GDM1 (cell line): ENCODE measurements around the gene STS.

Experiments used
- DNase-seq: peaks from one replicate; lab custom pipeline; 2025; lab: John Stamatoyannopoulos, UW

Gene STS

GRCh38 chrX:7147413-7147977 lies at the start of gene STS:
STS (plus strand) TSS chrX:7147712; CDS start chrX:7253200, 105,488 bp downstream.
- peak; percentile 67 for DNase-seq

GRCh38 chrX:7100022-7100421 lies 47.5 kb upstream of the STS start:
- DNase-seq = no peak

GRCh38 chrX:7102119-7102518 lies 45.4 kb upstream of the STS start:
- no peak for DNase-seq

GRCh38 chrX:7106649-7107048 lies 40.9 kb upstream of the STS start:
- DNase-seq = no peak

GRCh38 chrX:7108030-7108429 lies 39.5 kb upstream of the STS start:
- DNase-seq = no peak

- DNase-seq = peak; percentile 18
Measured at GRCh38 chrX:7109049-7109531, 38.4 kb upstream of the STS start.

GRCh38 chrX:7109838-7110793 lies 37.4 kb upstream of the STS start:
- DNase-seq = no peak

GRCh38 chrX:7110821-7111276 lies 36.7 kb upstream of the STS start:
- DNase-seq = no peak

GRCh38 chrX:7111518-7111917 lies 36.0 kb upstream of the STS start:
- no peak for DNase-seq

GRCh38 chrX:7112071-7112470 lies 35.4 kb upstream of the STS start:
- DNase-seq = no peak

GRCh38 chrX:7115557-7115956 lies 32.0 kb upstream of the STS start:
- no peak for DNase-seq

GRCh38 chrX:7116081-7116480 lies 31.4 kb upstream of the STS start:
- no peak for DNase-seq

GRCh38 chrX:7117587-7117986 lies 29.9 kb upstream of the STS start:
- DNase-seq = no peak

- no peak for DNase-seq
Measured at GRCh38 chrX:7119950-7120877, 27.3 kb upstream of the STS start.

GRCh38 chrX:7120878-7121219 lies 26.7 kb upstream of the STS start:
- no peak for DNase-seq

- no peak for DNase-seq
Measured at GRCh38 chrX:7127056-7127455, 20.5 kb upstream of the STS start.

GRCh38 chrX:7131621-7132020 lies 15.9 kb upstream of the STS start:
- DNase-seq = no peak

- DNase-seq = no peak
Measured at GRCh38 chrX:7132335-7133049, 15.0 kb upstream of the STS start.

GRCh38 chrX:7133050-7133440 lies 14.5 kb upstream of the STS start:
- no peak for DNase-seq

GRCh38 chrX:7134981-7135380 lies 12.5 kb upstream of the STS start:
- DNase-seq = no peak

GRCh38 chrX:7139202-7140081 lies 8.1 kb upstream of the STS start:
- no peak for DNase-seq
